Endothelial cell of umbilical vein (primary cell): ENCODE results near the gene SSBP3. TPM values are rescaled to one million over a fixed set of nuclear protein-coding genes. Genes with fewer than 3 reads are reported as not detected.

Experiments used
- BruUV-seq: library from RNA; stranded (reverse); fragments of 400-500 nt; replicated peaks from 2 replicates; lab custom pipeline; 2021; lab: Mats Ljungman, UMichigan
- CTCF ChIA-PET: fragments of 300-600, 350-600 bp; sonication (Branson Sonifier 250); formaldehyde crosslinking; loops from one replicate; lab custom pipeline; 2021; ENCODE audit warnings: antibody characterized with exemption, inconsistent platforms; lab: Charles Lee
- POLR2A ChIA-PET: fragments of 300-600, 350-600 bp; sonication (Branson Sonifier 250); formaldehyde crosslinking; loops from one replicate; lab custom pipeline; 2021; ENCODE audit warnings: antibody characterized with exemption, inconsistent platforms; lab: Charles Lee
- DNase-seq: peaks from one replicate; pipeline ENCODE4 v3.0.0-alpha.2; 2011; ENCODE audit warnings: low read depth, low spot score
- FAIRE-seq: peaks from 2 replicates; lab custom pipeline; 2011; peaks lifted over from hg19 to GRCh38; lab: Jason Lieb, UNC
- H2AFZ ChIP-seq: 2 replicates; pipeline ENCODE4 v1.6.0; 2012; ENCODE audit warnings: low read depth, low read length, control low read depth, inconsistent platforms
- H3K27ac ChIP-seq: 2 replicates; pipeline ENCODE4 v1.5.1; 2011; ENCODE audit warnings: low read depth, mild to moderate bottlenecking, control low read depth, low read length, moderate library complexity; ENCODE audit not compliant: insufficient read depth
- H3K27me3 ChIP-seq, 2 experiments: 2 replicates each; pipeline versions ENCODE4 v1.6.0 to v1.6.1; 2011; ENCODE audit warnings: low read length in 2 of 2, mixed read lengths in 1 of 2; ENCODE audit not compliant: control insufficient read depth in 2 of 2, insufficient read depth in 2 of 2
- H3K36me3 ChIP-seq, 2 experiments: 2 replicates in 1 of 2; 3 replicates in 1 of 2; pipeline ENCODE4 v1.5.1; 2011; ENCODE audit warnings: low read length in 2 of 2, mild to moderate bottlenecking in 1 of 2, moderate library complexity in 1 of 2; ENCODE audit not compliant: control insufficient read depth in 2 of 2, insufficient read depth in 2 of 2; ENCODE audit errors: extremely low read depth in 1 of 2
- H3K4me1 ChIP-seq: 3 replicates; pipeline ENCODE4 v1.5.1; 2011; ENCODE audit warnings: mild to moderate bottlenecking, low read length; ENCODE audit not compliant: control insufficient read depth, insufficient read depth; ENCODE audit errors: extremely low read depth
- H3K4me2 ChIP-seq: 2 replicates; pipeline ENCODE4 v1.6.1; 2011; ENCODE audit warnings: low read length, control low read depth, mixed read lengths; ENCODE audit not compliant: insufficient read depth
- H3K4me3 ChIP-seq, 3 experiments: fragments of 200-600 bp in 1 of 3; sonication (generic), shearing (Covaris generic) in 1 of 3; replicated peaks in 1 of 3; 2 replicates each; pipeline ENCODE4 v1.5.1; 2011 to 2016; ENCODE audit warnings: control low read depth in 3 of 3, low read length in 3 of 3, mild to moderate bottlenecking in 2 of 3, inconsistent platforms in 1 of 3, low read depth in 1 of 3, moderate library complexity in 1 of 3; ENCODE audit not compliant: insufficient read depth in 1 of 3
- H3K79me2 ChIP-seq: 2 replicates; pipeline ENCODE4 v1.6.0; 2012; ENCODE audit warnings: low read length, inconsistent platforms; ENCODE audit not compliant: control insufficient read depth, insufficient read depth
- H3K9ac ChIP-seq: replicated peaks from 2 replicates; pipeline ENCODE3; 2011; ENCODE audit warnings: low read length, control low read depth; ENCODE audit not compliant: insufficient read depth; ENCODE audit errors: extremely low read depth
- H3K9me1 ChIP-seq: replicated peaks from 3 replicates; pipeline ENCODE4 v1.6.0; 2011; ENCODE audit warnings: mild to moderate bottlenecking, low read length; ENCODE audit not compliant: control insufficient read depth, insufficient read depth; ENCODE audit errors: extremely low read depth
- H3K9me3 ChIP-seq: replicated peaks from 2 replicates; pipeline ENCODE4 v1.5.1; 2012; ENCODE audit warnings: low read length, inconsistent platforms; ENCODE audit not compliant: control insufficient read depth, insufficient read depth
- H4K20me1 ChIP-seq: replicated peaks from 2 replicates; pipeline ENCODE3; 2011; ENCODE audit warnings: mild to moderate bottlenecking, low read length; ENCODE audit not compliant: control insufficient read depth, insufficient read depth; ENCODE audit errors: extremely low read depth
- EZH2 ChIP-seq: IDR thresholded peaks from 2 replicates; pipeline ENCODE4 v1.6.1; 2012; ENCODE audit warnings: borderline replicate concordance, low read depth, mild to moderate bottlenecking, moderate library complexity, low read length, inconsistent platforms; ENCODE audit not compliant: severe bottlenecking
- FOS ChIP-seq: IDR thresholded peaks from 2 replicates; pipeline ENCODE4 v1.6.1; 2011; ENCODE audit warnings: mild to moderate bottlenecking, low read length, moderate library complexity, borderline replicate concordance; ENCODE audit not compliant: insufficient read depth
- GATA2 ChIP-seq: IDR thresholded peaks from 2 replicates; pipeline ENCODE4 v1.7.0; 2011; ENCODE audit warnings: low read depth, mild to moderate bottlenecking, moderate library complexity, mixed read lengths, low read length; ENCODE audit not compliant: insufficient read length, insufficient read depth
- JUN ChIP-seq: IDR thresholded peaks from 2 replicates; pipeline ENCODE4 v1.6.1; 2011; ENCODE audit warnings: borderline replicate concordance, low read depth; ENCODE audit not compliant: insufficient read length, insufficient read depth
- MYC ChIP-seq: IDR thresholded peaks from one replicate; pipeline ENCODE4 v1.6.1; 2011; ENCODE audit warnings: mild to moderate bottlenecking, low read depth, low read length
- POLR2A ChIP-seq: IDR thresholded peaks from 2 replicates; pipeline ENCODE4 v1.6.1; 2012; ENCODE audit warnings: low read depth, mild to moderate bottlenecking, control low read depth, low read length
- POLR2AphosphoS5 ChIP-seq: IDR thresholded peaks from 2 replicates; pipeline ENCODE4 v1.6.1; 2012; ENCODE audit warnings: low read depth, mild to moderate bottlenecking, control low read depth, low read length, moderate library complexity; ENCODE audit not compliant: insufficient read depth
- dilution Hi-C: fragments of 300-500 bp; cut with MboI; formaldehyde crosslinking; loops from one replicate; pipeline ENCODE4 v1.15.0; 2019; ENCODE audit warnings: low sequenced_read_pairs; ENCODE audit not compliant: extremely low pct_ligation_motif_present
- intact Hi-C: fragments of 100-400 bp; cut with micrococcal nuclease; formaldehyde crosslinking; loops from one replicate; pipeline ENCODE4 v1.10.0; 2022
- polyA plus RNA-seq, 4 experiments: library from polyadenylated mRNA; depleted of rRNA in 3 of 4; stranded (reverse) in 3 of 4; unstranded in 1 of 4; fragments of >200 nt; gene quantifications; 2 replicates each; pipeline versions ENCODE4 v1.2.1 to v1.2.3, GENCODE V29; 2011 to 2012; ENCODE audit warnings: missing spikeins in 1 of 4
- total RNA-seq: library from RNA; stranded (reverse); gene quantifications from 2 replicates; pipeline ENCODE4 v1.2.3, GENCODE V29; 2021
- TF ChIP-seq, protein P1 (sequence below), 2 donors: IDR thresholded peaks; 1 replicate in 1 of 2; 2 replicates in 1 of 2; pipeline ENCODE4 v1.5.1; 2011; ENCODE audit warnings: low read length in 2 of 2, mild to moderate bottlenecking in 2 of 2, moderate library complexity in 2 of 2, control low read depth in 1 of 2, inconsistent platforms in 1 of 2, low read depth in 1 of 2; ENCODE audit not compliant: insufficient read depth in 1 of 2; ENCODE audit errors: extremely low read depth in 1 of 2
- TF ChIP-seq, protein P2 (sequence below): IDR thresholded peaks from 2 replicates; pipeline ENCODE4 v1.6.1; 2011; ENCODE audit not compliant: insufficient read depth, insufficient read length

Gene SSBP3
- total and polyA plus RNA-seq, 2 donors (not counting 3 experiments of a cell fraction or from before 2014, with no cell fraction given) = 44.9 to 59.4 TPM

- Histone ChIP-seq H3K36me3 (no peaks in the 10 kb centered on the region), H2AFZ (no peak overlapping the region), H3K27ac (peak overlapping the region; percentile 27), H3K9ac (no peak overlapping the region), H3K27me3 (no peaks in the 10 kb centered on the region), H3K4me2 (peak overlapping the region; percentile 9), H4K20me1 (peaks cover 2% of the 10 kb centered on the region), H3K4me1 (peaks cover 35% of the 10 kb centered on the region), H3K4me3 (no peak overlapping the region), H3K79me2 (peaks cover 62% of the 10 kb centered on the region), H3K9me1 (no peaks in the 10 kb centered on the region), H3K9me3 (no peaks in the 10 kb centered on the region)
- ChIA-PET CTCF (interaction anchor here (0.6 to 3.4 kb wide), 8 partner anchors 9 to 366 kb away, joined by 3 to 15 read pairs (median 4); no protein-coding TSS in a partner anchor), POLR2A (interaction anchor here (0.6 kb wide), 1 partner anchor 13 kb away, joined by 3 read pairs; no protein-coding TSS in a partner anchor)
- DNase-seq = peak; percentile 61
- FAIRE-seq = peak; percentile 96
- no TSS peak for BruUV-seq
- dilution Hi-C loops = no loop called here
- peak; percentile 61 for TF ChIP-seq POLR2AphosphoS5
- peak; percentile 69 for TF ChIP-seq FOS
- TF ChIP-seq EZH2 = no peak
- no peak for TF ChIP-seq POLR2A
- no peak for TF ChIP-seq JUN
- TF ChIP-seq, protein P1, sequence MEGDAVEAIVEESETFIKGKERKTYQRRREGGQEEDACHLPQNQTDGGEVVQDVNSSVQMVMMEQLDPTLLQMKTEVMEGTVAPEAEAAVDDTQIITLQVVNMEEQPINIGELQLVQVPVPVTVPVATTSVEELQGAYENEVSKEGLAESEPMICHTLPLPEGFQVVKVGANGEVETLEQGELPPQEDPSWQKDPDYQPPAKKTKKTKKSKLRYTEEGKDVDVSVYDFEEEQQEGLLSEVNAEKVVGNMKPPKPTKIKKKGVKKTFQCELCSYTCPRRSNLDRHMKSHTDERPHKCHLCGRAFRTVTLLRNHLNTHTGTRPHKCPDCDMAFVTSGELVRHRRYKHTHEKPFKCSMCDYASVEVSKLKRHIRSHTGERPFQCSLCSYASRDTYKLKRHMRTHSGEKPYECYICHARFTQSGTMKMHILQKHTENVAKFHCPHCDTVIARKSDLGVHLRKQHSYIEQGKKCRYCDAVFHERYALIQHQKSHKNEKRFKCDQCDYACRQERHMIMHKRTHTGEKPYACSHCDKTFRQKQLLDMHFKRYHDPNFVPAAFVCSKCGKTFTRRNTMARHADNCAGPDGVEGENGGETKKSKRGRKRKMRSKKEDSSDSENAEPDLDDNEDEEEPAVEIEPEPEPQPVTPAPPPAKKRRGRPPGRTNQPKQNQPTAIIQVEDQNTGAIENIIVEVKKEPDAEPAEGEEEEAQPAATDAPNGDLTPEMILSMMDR (IDR thresholded peaks at IDR 0.05; ENCODE audit: extremely low read depth in 1 of 2, insufficient read depth in 1 of 2, low read depth in 1 of 2, low read length in 2 of 2) = no peak
- TF ChIP-seq MYC = no peak
- TF ChIP-seq, protein P2, sequence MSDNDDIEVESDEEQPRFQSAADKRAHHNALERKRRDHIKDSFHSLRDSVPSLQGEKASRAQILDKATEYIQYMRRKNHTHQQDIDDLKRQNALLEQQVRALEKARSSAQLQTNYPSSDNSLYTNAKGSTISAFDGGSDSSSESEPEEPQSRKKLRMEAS = no peak
- peak; percentile 85 for TF ChIP-seq GATA2
- intact Hi-C loops = no loop called here
Observed at GRCh38 chr1:54325703-54326461, 80.3 kb downstream of the SSBP3 start.
